ENCODE data around the gene ETFA. TPM values are rescaled to one million over a fixed set of nuclear protein-coding genes. Genes with fewer than 3 reads are reported as not detected.

Gene ETFA
- 362 and 427 TPM in 2 replicates for total RNA-seq (2014; rRNA removed; shearing (Covaris generic); ENCODE audit: low replicate concordance)

GRCh38 chr15:76311100-76311953 is at the start of gene ETFA:
Gene ETFA, minus strand, starts transcription at chr15:76311469. Its CDS starts 81 bp downstream, at chr15:76311388.
- Histone ChIP-seq H3K27me3 (no peaks in the 10 kb centered on the region), H3K9me3 (no peaks in the 10 kb centered on the region), H3K36me3 (peaks cover 12% of the 10 kb centered on the region), H3K4me3 (peak within 1 kb of the TSS; percentile 81)
- DNase-seq = peak; percentile 99

- no peaks in the 10 kb centered on the region for H3K27me3 ChIP-seq
- peak; percentile 73 for DNase-seq
- H3K36me3 ChIP-seq = no peaks in the 10 kb centered on the region
- no peak overlapping the region for H3K4me3 ChIP-seq
- H3K9me3 ChIP-seq = no peaks in the 10 kb centered on the region
Observed at GRCh38 chr15:76360416-76360815, 49.1 kb upstream of the ETFA start.

GRCh38 chr15:76359152-76359551 is 47.9 kb upstream of the ETFA start:
- Histone ChIP-seq H3K27me3 (no peaks in the 10 kb centered on the region), H3K36me3 (no peaks in the 10 kb centered on the region), H3K4me3 (no peak overlapping the region), H3K9me3 (no peaks in the 10 kb centered on the region)
- no peak for DNase-seq

- no peaks in the 10 kb centered on the region for H3K9me3 ChIP-seq
- H3K4me3 ChIP-seq = no peak overlapping the region
- no peaks in the 10 kb centered on the region for H3K36me3 ChIP-seq
- no peaks in the 10 kb centered on the region for H3K27me3 ChIP-seq
- DNase-seq = no peak
Observed at GRCh38 chr15:76358453-76358852, 47.2 kb upstream of the ETFA start.

GRCh38 chr15:76354823-76355440 is 43.7 kb upstream of the ETFA start:
- DNase-seq = no peak
- Histone ChIP-seq H3K4me3 (no peak overlapping the region), H3K27me3 (no peaks in the 10 kb centered on the region), H3K9me3 (no peaks in the 10 kb centered on the region), H3K36me3 (no peaks in the 10 kb centered on the region)

- H3K27me3 ChIP-seq = no peaks in the 10 kb centered on the region
- DNase-seq = no peak
- H3K4me3 ChIP-seq = no peak overlapping the region
- H3K36me3 ChIP-seq = no peaks in the 10 kb centered on the region
- no peaks in the 10 kb centered on the region for H3K9me3 ChIP-seq
Observed at GRCh38 chr15:76353903-76354302, 42.6 kb upstream of the ETFA start.

- Histone ChIP-seq H3K4me3 (no peak overlapping the region), H3K27me3 (no peaks in the 10 kb centered on the region), H3K9me3 (no peaks in the 10 kb centered on the region), H3K36me3 (peaks cover 2% of the 10 kb centered on the region; the same call in 1 of the 2 replicates)
- no peak for DNase-seq
Observed at GRCh38 chr15:76353023-76353577, 41.8 kb upstream of the ETFA start.

- Histone ChIP-seq H3K9me3 (no peaks in the 10 kb centered on the region), H3K4me3 (no peak overlapping the region), H3K27me3 (no peaks in the 10 kb centered on the region), H3K36me3 (peaks cover 3% of the 10 kb centered on the region; the same call in 1 of the 2 replicates)
- DNase-seq = no peak
Observed at GRCh38 chr15:76349301-76350070, 38.2 kb upstream of the ETFA start.

GRCh38 chr15:76347482-76348055 is 36.3 kb upstream of the ETFA start:
- Histone ChIP-seq H3K4me3 (no peak overlapping the region; the same call in 1 of the 2 replicates), H3K27me3 (no peaks in the 10 kb centered on the region), H3K9me3 (no peaks in the 10 kb centered on the region), H3K36me3 (peaks cover 3% of the 10 kb centered on the region; the same call in 1 of the 2 replicates)
- DNase-seq = no peak

- H3K4me3 ChIP-seq = peak overlapping the region; percentile 41
- H3K27me3 ChIP-seq = no peaks in the 10 kb centered on the region
- H3K36me3 ChIP-seq = peaks cover 3% of the 10 kb centered on the region; the same call in 1 of the 2 replicates
- H3K9me3 ChIP-seq = no peaks in the 10 kb centered on the region
- DNase-seq = no peak
Observed at GRCh38 chr15:76346669-76347481, 35.6 kb upstream of the ETFA start.

- Histone ChIP-seq H3K9me3 (no peaks in the 10 kb centered on the region), H3K36me3 (peaks cover 3% of the 10 kb centered on the region), H3K4me3 (peak overlapping the region; percentile 41), H3K27me3 (no peaks in the 10 kb centered on the region)
- DNase-seq = no peak
Observed at GRCh38 chr15:76345880-76346668, 34.8 kb upstream of the ETFA start.

- peaks cover 3% of the 10 kb centered on the region for H3K36me3 ChIP-seq
- no peak for DNase-seq
- H3K4me3 ChIP-seq = no peak overlapping the region
- H3K9me3 ChIP-seq = no peaks in the 10 kb centered on the region
- H3K27me3 ChIP-seq = no peaks in the 10 kb centered on the region
Observed at GRCh38 chr15:76345583-76345879, 34.3 kb upstream of the ETFA start.

GRCh38 chr15:76344893-76345582 is 33.8 kb upstream of the ETFA start:
- H3K9me3 ChIP-seq = no peaks in the 10 kb centered on the region
- H3K4me3 ChIP-seq = no peak overlapping the region
- H3K27me3 ChIP-seq = no peaks in the 10 kb centered on the region
- H3K36me3 ChIP-seq = peaks cover 3% of the 10 kb centered on the region
- DNase-seq = no peak

- no peaks in the 10 kb centered on the region for H3K27me3 ChIP-seq
- no peak overlapping the region for H3K4me3 ChIP-seq
- H3K9me3 ChIP-seq = no peaks in the 10 kb centered on the region
- DNase-seq = no peak
- peaks cover 3% of the 10 kb centered on the region for H3K36me3 ChIP-seq
Observed at GRCh38 chr15:76343313-76343996, 32.2 kb upstream of the ETFA start.
